Lower lobe of right lung (tissue), 2 donors: ENCODE results near the gene MAP3K15. TPM values are rescaled to one million over a fixed set of nuclear protein-coding genes. Genes with fewer than 3 reads are reported as not detected.
A peak's percentile ranks its signal among the peaks of the same experiment; 100 is the strongest.

Experiments used
- ATAC-seq, 2 donors: fragments of 200-7000 bp; cut with Tn5 transposase; one replicate each; pipeline ENCODE4 v1.9.1; 2020 to 2022; ENCODE audit warnings: mild to moderate bottlenecking in 2 of 2, moderate library complexity in 2 of 2
- DNase-seq: peaks from one replicate; pipeline ENCODE4 v3.0.0-alpha.2; 2020
- H3K27ac ChIP-seq: fragments of 200-600 bp; one replicate; pipeline ENCODE4 v1.8.0; 2022
- H3K27me3 ChIP-seq: fragments of 200-600 bp; one replicate; pipeline ENCODE4 v1.8.0; 2022; ENCODE audit warnings: low read depth
- H3K36me3 ChIP-seq: fragments of 200-600 bp; one replicate; pipeline ENCODE4 v1.8.0; 2022; ENCODE audit warnings: mild to moderate bottlenecking
- H3K4me1 ChIP-seq: fragments of 200-600 bp; one replicate; pipeline ENCODE4 v1.8.0; 2022
- H3K4me3 ChIP-seq: fragments of 200-600 bp; one replicate; pipeline ENCODE4 v1.8.0; 2022; ENCODE audit warnings: mild to moderate bottlenecking
- H3K9me3 ChIP-seq: fragments of 200-600 bp; one replicate; pipeline ENCODE4 v1.8.0; 2022
- intact Hi-C: fragments of 100-400 bp; cut with DNase I; formaldehyde crosslinking; loops from one replicate; pipeline ENCODE4 v1.11.0; 2022
- total RNA-seq: library from RNA; stranded (reverse); fragmentation: NEBNext Ultra II Directional; extraction: Animal tissue kit (Norgen Biotek cat#: 25700); gene quantifications from one replicate; pipeline ENCODE4 v1.2.1, GENCODE V29; 2021
- TF ChIP-seq, protein P1 (sequence below): fragments of 200-600 bp; IDR thresholded peaks from one replicate; pipeline ENCODE4 v1.8.0; 2022; ENCODE audit warnings: antibody characterized with exemption, mild to moderate bottlenecking
- donor health status: DM: no; HTN: yes; CAD: no; lungs with severe emphysema.

The MAP3K15 gene
- total RNA-seq, 1 donor from 2014 or later: 3.2 TPM

- ATAC-seq (peak; percentile 60 to 86), DNase-seq (no peak)
- no peak overlapping the region for H3K4me3 ChIP-seq
- no peaks in the 10 kb centered on the region for H3K4me1 ChIP-seq
- H3K27me3 ChIP-seq: no peaks in the 10 kb centered on the region
- TF ChIP-seq, protein P1, sequence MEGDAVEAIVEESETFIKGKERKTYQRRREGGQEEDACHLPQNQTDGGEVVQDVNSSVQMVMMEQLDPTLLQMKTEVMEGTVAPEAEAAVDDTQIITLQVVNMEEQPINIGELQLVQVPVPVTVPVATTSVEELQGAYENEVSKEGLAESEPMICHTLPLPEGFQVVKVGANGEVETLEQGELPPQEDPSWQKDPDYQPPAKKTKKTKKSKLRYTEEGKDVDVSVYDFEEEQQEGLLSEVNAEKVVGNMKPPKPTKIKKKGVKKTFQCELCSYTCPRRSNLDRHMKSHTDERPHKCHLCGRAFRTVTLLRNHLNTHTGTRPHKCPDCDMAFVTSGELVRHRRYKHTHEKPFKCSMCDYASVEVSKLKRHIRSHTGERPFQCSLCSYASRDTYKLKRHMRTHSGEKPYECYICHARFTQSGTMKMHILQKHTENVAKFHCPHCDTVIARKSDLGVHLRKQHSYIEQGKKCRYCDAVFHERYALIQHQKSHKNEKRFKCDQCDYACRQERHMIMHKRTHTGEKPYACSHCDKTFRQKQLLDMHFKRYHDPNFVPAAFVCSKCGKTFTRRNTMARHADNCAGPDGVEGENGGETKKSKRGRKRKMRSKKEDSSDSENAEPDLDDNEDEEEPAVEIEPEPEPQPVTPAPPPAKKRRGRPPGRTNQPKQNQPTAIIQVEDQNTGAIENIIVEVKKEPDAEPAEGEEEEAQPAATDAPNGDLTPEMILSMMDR: peak; percentile 62
- H3K9me3 ChIP-seq: no peaks in the 10 kb centered on the region
- intact Hi-C loops: no loop called here
- peaks cover 43% of the 10 kb centered on the region for H3K36me3 ChIP-seq
- no peak overlapping the region for H3K27ac ChIP-seq
Observed at GRCh38 chrX:19544693-19545305, 29.5 kb upstream of the MAP3K15 start.

- Histone ChIP-seq H3K27ac (no peak overlapping the region), H3K9me3 (no peaks in the 10 kb centered on the region), H3K36me3 (peaks cover 35% of the 10 kb centered on the region), H3K4me3 (no peak overlapping the region), H3K27me3 (no peaks in the 10 kb centered on the region), H3K4me1 (no peaks in the 10 kb centered on the region)
- ATAC-seq: peak; percentile 21 to 37
- intact Hi-C loops: no loop called here
- no peak for DNase-seq
- TF ChIP-seq, protein P1: no peak
Observed at GRCh38 chrX:19543951-19544381, 28.7 kb upstream of the MAP3K15 start.

DNA sequence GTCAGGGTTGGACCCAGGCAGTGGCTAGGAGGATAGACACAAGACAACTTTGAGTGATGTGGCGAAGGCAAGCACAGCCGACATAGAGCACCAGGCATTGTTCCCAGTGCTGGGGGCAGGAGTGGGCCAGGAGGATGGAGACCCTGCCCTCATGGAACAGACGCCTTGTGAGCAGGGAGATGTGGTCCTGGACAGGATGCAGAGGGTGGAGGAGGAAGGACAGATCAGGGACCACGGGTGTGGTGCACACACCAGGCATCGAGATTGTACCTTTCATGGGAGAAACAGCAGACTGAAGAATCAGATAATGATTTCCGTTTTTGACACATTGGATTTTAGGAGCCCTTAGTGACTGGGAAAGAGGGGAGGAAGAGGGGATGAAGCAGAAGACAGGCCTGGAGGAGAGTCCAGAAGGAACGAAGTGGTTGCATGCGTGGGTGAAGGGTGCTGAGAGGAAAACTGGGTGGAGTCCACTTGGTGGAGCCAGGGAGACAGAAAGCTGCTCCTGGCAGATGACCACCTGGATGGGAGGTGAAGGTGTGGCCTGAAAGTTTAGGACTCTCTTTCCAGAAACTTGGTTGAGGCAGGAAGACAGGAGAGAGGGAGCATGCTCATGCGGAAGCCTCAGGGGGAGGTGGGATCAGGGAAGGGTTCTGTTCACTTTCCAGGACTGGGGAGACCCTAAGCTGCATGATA is 27.9 kb upstream of the MAP3K15 start:
- H3K9me3 ChIP-seq: no peaks in the 10 kb centered on the region
- intact Hi-C loops: no loop called here
- H3K27ac ChIP-seq: no peak overlapping the region
- TF ChIP-seq, protein P1: no peak
- H3K36me3 ChIP-seq: peaks cover 28% of the 10 kb centered on the region
- ATAC-seq (no peak), DNase-seq (no peak)
- H3K27me3 ChIP-seq: no peaks in the 10 kb centered on the region
- no peaks in the 10 kb centered on the region for H3K4me1 ChIP-seq
- H3K4me3 ChIP-seq: no peak overlapping the region

DNA sequence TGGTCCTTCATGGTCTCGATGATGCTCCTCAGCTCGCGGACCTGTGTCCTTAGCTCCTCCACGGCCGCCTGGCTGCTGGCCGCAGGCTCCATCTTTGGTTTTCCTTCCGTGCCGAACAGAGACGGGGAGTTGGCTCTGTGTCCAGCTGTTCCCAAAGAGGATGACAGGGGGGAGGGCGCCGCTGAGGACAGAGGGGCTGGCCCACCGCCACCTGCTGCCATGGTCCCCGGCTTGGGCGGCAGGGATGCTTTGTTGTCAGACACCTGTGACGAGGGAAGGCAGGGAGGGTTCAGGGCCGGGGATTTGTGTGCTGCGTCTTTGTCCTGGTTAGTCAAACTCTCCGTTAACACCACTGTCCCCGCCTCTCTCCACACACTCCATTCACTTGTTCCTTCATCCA is 26.6 kb upstream of the MAP3K15 start:
- intact Hi-C loops: no loop called here
- no peak for DNase-seq
- H3K4me1 ChIP-seq: no peaks in the 10 kb centered on the region

DNA sequence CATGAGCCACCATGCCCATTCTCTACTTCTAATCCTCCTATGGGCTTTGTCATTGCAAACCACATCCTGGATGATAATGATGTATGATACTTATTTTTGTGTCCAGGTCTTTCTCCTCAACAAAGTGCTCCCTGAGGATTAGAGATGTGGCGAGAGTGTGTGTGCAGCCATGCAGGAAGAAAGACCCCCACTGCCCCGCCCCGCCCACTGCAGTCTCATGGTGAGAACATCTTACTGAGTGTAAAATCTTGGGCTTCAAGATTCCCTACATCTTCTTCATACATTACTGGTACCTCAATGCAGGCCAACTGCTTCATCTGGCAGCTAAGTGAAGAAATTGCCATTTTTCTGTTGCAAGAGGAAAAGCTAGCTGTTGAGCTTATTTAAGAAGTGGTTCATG is 25.9 kb upstream of the MAP3K15 start:
- TF ChIP-seq, protein P1: no peak
- intact Hi-C loops: no loop called here
- DNase-seq (no peak), ATAC-seq (no peak)
- no peaks in the 10 kb centered on the region for H3K4me1 ChIP-seq
- H3K27me3 ChIP-seq: no peaks in the 10 kb centered on the region
- H3K36me3 ChIP-seq: peaks cover 33% of the 10 kb centered on the region
- no peaks in the 10 kb centered on the region for H3K9me3 ChIP-seq
- H3K27ac ChIP-seq: no peak overlapping the region
- no peak overlapping the region for H3K4me3 ChIP-seq

More for the DNA sequence above, 26.6 kb upstream of the MAP3K15 start:
- Histone ChIP-seq H3K36me3 (peaks cover 25% of the 10 kb centered on the region), H3K4me3 (no peak overlapping the region), H3K27me3 (no peaks in the 10 kb centered on the region), H3K9me3 (no peaks in the 10 kb centered on the region), H3K27ac (no peak overlapping the region)
- no peak for ATAC-seq
- TF ChIP-seq, protein P1: no peak
